GM18519 (cell line): ENCODE results near the gene KIF21A.
A peak's percentile ranks its signal among the peaks of the same experiment; 100 is the strongest.
"Not testable (repeated sequence)": the region's sequence is repeated elsewhere in the genome, so short reads cannot be mapped to it uniquely, and the experiment has no call there.

ENCODE experiments used
- ATAC-seq: cut with Tn5 transposase; IDR thresholded peaks from one replicate; pipeline ENCODE4 v1.9.1; 2021; ENCODE audit warnings: mild to moderate bottlenecking, moderate library complexity; ENCODE audit not compliant: unreplicated experiment, low FRiP score

Gene KIF21A

DNA sequence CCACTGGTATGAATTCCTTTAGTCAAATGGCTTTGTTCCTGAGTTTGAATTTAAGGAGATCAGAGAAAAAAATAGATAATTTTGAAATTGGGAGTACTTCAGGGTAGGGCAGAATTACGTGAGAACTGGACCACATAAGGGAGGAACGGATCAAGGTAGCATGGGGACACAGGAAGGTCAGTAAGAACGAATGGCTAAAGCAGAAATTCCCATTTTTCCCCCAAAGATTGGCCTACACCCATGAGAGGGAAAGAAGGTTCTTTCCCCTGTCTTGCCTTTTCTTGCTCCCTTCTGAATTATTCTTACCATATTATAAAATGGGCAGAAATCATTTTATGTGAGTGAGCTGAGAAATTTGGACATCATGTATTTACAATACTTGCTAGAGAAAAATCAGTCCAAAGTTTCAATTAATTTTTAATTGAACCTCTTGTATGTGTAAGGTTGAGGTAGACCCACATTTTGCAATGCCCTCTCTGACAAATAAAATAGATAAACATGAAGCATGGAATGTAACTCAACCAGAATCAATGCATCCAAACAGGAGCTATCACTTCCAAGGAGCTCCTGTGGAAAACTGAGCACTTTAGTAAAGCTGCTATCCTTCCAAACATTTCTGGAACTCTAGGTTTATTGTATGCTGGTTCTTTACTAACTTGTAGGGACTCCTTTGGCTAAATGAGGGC is 93.8 kb downstream of the KIF21A start:
- ATAC-seq: no peak

GRCh38 chr12:39348523-39348922 is 94.4 kb downstream of the KIF21A start:
- no peak for ATAC-seq

DNA sequence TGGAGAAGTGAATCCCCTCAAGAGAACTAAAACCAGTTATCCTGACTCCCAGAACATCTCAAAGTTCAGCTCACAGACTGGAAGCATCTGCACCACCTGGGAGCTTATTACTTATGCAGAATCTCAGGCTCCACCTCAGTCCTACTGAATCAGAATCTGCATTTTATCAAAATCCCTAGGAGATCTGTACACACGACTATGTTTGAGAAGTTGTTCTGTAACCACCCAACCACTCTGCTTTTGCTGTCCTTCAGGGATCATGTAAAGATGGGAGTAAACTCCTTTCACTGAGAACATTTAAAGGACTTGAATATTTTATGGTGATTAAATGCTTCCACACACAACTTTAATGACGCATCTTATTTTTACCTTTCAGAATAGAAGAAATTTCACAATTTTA is 98.0 kb downstream of the KIF21A start:
- no peak for ATAC-seq

GRCh38 chr12:39343665-39344064 is 99.3 kb downstream of the KIF21A start:
- ATAC-seq: no peak

- no peak for ATAC-seq
These were observed 101.2 kb downstream of the KIF21A start for GRCh38 chr12:39341761-39342160.

DNA sequence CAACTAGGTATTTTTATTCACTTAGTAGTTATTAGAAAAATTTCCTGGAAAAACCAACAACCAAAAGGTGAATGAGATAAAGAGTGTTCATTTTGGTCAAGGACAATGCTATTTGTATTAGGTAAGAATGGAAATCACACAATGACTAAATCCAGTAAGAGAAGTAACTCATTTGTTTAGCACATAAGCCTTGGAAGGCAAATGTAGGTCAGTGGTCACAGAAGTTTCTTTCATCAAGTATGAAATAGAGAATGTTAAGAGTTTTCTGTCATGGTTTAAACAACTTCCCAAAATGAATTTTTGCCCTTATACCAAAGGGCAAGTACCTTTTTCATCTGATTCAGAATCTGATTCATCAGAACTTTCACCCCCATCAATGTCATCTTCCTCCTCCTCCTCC is 101.7 kb downstream of the KIF21A start:
- peak; percentile 77 for ATAC-seq

DNA sequence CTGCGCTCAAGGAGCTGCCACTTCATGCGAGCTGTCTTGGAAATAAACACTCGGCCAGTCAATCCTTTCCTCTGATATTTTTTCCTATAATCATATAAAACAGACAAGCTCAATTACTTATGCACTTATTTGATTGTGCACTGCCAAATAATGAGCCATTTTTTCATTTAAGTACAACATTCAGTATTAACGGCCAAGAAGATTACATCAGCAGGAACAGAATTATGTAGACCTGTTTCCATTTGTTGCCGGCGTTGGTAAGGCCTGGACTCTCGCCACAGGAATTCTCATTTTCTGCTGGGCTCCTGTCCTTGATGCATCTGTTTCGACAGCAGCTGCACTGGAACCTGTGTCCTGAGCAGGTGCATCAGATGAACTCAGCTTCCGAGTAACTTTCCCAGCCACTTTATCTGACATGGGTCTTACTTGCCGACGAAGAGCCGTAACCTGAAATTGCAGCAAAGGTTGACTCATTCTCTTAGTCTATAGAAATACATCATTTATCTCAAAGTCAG is 110.2 kb downstream of the KIF21A start:
- ATAC-seq: no peak

DNA sequence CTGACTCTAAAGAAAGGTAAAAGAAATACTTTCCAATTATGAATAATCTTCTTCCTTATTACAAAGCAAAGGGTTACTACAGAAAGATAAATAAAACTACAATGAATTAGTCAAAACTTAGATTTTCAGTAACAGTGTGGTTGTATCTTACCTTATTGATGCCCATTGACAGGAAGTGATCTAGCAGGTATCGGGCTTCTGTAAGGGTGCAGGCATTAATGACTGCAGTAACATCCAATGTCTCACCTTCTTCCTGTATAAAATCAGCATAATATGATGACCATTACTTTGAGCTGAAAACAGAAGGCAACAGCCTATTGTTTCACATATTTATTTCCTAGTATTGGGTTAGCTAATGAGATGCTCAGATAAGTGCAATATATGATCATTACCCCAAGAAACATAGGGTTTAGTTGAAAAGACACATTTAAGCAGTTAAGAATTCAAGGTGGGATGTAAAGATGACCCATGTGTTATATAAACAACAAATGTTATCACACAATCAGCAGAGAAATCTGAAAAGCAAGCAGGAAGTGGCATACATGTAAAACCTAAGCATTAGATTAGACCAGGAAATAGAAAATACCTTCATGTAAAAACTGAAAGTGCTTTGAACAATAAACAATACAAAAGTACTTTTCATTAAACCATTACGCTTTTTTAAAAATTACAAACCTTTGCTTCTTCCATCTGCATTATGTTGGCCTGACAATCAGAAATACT is 111.2 kb downstream of the KIF21A start:
- no peak for ATAC-seq

GRCh38 chr12:39329876-39330275 is 113.0 kb downstream of the KIF21A start:
- no peak for ATAC-seq

DNA sequence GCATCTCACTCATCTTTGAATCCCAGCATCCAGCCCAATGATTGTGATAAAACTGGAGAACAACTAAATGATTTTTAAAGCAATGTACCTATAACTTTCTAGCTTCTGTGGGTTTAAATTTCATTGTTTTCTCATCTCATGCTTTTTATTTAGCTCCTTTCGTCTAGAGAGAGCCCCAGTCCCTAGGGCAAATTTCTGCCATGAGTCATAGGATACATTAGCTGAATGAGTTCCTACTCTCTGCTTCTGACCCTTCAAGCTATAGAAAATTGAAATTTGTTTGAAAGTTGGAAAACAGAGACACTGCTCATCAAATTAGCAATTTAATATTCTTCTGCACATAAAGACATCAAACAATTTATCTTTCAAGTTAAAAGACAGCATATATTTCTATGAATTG is 113.9 kb downstream of the KIF21A start:
- ATAC-seq: no peak

DNA sequence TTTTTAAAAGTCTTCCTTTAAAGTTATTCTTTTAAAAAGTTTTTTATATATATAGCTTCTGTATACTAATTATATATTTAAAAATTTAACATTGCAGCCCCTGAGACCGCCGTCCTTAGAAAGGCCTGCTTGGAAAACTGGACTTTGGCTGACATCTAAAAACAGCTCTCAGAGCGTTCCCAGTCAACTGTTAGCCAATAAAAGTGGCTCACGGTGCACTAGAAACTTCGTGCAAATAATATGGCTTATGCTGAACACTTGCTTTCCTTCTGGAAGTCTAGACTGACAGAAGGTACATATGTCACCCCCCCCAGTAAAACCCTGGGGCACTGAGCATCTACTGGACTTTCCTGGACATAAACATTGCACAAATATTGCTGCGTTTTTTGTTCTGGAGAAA is 115.0 kb downstream of the KIF21A start:
- no peak for ATAC-seq

GRCh38 chr12:39327510-39327909 is 115.4 kb downstream of the KIF21A start:
- ATAC-seq: no peak

DNA sequence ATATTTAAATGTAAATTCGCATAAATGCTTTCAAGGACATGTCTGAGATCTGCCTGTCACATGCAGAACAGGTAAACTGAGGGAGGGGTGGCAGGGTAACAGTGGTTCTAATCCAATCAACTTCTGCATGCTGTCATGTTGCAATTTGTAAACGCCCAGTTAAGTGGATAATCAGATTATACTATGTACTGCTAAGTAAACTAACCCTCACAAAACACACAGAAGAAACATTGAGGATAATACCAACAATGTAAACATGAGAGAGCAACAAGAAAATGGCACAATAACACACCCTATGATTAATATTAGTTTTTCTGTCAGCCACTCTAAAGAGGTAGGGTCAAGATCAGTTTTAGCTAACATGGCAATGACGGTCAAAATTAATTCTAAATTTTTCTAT is 123.7 kb downstream of the KIF21A start:
- no peak for ATAC-seq

DNA sequence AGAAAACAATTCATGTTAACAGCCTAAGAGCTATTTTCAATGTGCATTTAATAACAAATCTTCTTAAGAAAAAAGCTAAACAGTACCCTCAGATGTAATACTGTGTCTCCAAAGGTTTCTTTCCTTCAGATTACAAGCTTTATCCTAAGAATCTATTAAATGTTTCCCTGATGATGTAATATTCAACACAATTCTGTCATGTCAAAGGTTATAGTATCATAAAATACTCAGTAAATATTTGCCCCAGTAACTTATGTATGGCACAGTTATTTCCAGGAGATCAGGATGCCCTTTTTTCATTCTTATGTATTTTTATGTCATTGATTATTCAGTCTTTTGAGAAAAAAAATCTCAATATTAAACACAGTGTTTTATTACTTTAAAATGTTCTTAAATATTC is 128.4 kb downstream of the KIF21A start:
- ATAC-seq: no peak

DNA sequence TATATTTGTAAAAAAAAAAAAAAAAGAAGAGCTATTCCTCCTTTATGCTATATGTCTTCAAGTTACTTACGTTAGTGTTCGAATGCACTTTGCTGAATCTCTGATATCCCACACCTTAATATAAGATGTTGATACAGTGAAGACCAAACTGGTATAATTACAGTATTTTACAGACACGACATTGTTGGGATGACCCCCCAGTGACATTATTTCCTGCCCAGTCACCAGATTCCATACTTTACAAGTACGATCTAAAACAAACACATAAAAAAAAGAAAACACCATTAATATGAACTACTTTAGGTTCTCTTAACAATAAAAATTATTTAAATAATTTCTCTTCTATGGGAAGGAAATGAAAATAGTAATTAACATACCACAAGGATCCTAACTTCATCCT is 133.4 kb downstream of the KIF21A start:
- ATAC-seq: no peak

GRCh38 chr12:39301422-39301821 is 141.5 kb downstream of the KIF21A start:
- no peak for ATAC-seq

DNA sequence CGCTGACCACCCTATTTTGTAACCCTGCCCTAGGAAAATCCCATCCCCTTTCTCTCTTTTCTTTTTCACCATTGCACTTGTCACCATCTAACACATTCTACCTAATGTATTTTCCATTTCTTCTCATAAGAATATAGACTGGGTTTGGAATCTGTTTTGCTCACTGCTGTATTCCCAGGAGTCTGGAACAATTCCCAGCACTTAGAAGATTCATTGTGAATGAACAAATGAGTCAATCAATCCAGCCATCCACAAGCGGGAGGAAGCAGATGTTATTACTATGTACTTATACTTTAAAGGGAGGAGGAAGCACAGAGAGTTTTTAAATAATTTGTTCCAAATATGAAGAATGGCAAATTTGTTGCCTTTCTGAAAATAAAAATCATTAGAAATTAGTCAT is 142.1 kb downstream of the KIF21A start:
- ATAC-seq: no peak

GRCh38 chr12:39297891-39298290 is 145.0 kb downstream of the KIF21A start:
- no peak for ATAC-seq

GRCh38 chr12:39296496-39296895 is 146.4 kb downstream of the KIF21A start:
- no peak for ATAC-seq

DNA sequence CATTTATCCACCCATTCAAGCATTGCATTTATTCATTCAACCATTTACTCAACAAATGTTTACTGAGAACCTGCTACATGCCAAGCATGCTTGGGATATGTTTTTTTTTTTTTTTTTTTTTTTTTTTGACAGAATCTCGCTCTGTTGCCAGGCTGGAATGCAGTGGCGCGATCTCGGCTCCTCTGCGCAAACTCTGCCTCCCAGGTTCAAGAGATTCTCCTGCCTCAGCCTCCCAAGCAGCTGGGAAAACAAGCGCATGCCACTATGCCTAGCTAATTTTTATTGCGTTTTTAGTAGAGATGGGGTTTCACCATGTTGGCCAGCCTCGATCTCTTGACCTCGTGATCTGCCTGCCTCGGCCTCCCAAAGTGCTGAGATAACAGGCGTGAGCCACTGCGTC is 147.3 kb downstream of the KIF21A start:
- ATAC-seq: not testable (repeated sequence)

DNA sequence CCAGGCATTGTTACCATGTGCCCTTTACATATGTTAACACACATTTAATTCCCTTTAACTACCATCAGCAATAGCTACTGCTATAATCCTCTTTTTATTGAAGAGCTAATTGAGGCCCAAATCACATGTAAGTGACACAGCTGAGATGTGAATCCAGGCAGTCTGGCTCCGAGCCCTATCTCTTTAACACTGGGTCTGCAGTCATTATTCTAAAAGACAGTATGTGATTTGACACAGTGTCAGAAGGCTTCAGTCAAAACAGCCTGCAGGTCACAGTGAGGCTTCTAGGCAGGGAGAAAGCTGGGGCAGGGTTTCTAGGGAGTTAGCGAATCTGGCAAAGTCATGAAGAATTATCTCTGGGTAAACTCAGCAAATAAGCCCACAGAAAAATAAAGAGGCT is 148.2 kb downstream of the KIF21A start:
- ATAC-seq: no peak

DNA sequence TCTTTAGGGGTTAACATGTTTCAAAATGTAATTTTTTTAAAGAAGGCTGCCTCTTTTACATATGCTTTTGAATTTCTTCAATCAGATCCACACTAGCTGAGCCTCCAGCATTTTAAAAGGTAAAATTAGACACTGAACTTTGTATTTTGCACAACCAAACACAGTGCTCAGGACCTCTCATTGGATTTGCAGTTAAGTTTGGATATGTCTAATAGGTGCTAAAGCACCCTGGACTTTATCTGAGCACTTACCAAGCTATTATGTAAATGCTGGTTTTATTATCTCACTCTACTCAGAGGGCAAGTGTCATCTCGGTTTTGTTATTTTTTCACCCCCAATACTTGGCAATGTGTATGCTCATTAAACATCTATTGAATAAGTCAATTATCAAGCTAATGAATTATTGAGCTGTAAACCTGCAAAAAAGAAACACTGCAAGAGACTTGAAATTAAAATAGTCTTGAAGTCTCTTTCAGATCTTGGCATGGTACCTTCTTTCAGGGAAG is 150.7 kb downstream of the KIF21A start:
- no peak for ATAC-seq
